ENCODE measurements around the gene GINS2.
A peak's percentile ranks its signal among the peaks of the same experiment; 100 is the strongest.

GINS2 gene

DNA sequence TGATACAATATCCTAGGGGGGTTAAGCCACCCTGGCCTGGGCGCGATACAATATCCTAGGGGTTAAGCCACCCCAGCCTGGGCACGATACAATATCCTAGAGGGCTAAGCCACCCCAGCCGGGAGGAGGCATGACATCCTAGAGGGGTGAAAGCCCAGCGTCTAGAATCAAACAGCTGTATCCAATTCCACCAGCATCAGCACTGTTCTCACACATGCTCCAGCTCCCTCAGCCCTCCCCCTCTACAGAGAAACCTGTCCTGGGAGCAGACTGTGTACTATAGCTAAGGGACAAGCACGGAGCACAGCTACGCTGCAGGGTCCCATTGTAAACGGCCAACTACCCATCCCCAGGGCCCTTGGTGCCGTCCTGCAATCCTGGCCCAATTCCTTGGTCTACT lies 6.2 kb downstream of the GINS2 start:
- TF ChIP-seq Cebpa-rat (IDR thresholded peaks at IDR 0.05), result no peak
- H3K4me1 ChIP-seq, result peaks cover 14 to 50% (median 43%) of the 10 kb centered on the region in 10 experiments; a peak in 19 of 20 replicates
- no peak overlapping the region for H3K27ac ChIP-seq
- peaks cover 0 to 82% (median 53%) of the 10 kb centered on the region in 11 experiments; a peak in 15 of 22 replicates for H4K20me1 ChIP-seq
- H3K4me3 ChIP-seq, result no peak overlapping the region
- peaks cover 16 to 91% (median 77%) of the 10 kb centered on the region in 11 experiments; a peak in 19 of 22 replicates for H3K36me3 ChIP-seq
- no peaks in the 10 kb centered on the region for H3K9me3 ChIP-seq (replicated peaks in 1 of 11)
- no peak overlapping the region for H3K4me2 ChIP-seq
- H3K9ac ChIP-seq, result no peak overlapping the region
- H3K27me3 ChIP-seq, result no peaks in the 10 kb centered on the region

DNA sequence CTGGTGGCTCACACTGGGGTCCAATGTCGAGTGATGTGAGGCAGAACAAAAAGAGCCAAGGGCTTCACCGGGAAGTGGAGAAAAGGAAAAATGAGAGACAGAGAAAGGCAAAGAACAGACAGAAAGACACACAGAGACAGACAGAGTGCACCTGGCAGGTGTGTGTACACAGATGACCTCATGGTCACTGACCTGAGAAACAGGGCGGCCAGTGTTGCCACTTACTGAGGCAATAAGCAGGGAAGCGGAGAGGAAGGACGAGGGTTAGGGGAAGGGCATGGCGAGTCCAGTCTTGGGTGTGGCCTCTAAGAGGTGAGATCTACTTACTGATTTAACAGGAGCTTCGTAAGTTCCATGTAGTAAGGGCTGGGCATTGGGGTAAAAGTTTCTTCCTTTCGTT lies 7.5 kb downstream of the GINS2 start:
- no peaks in the 10 kb centered on the region for H3K27me3 ChIP-seq
- peaks cover 24 to 95% (median 88%) of the 10 kb centered on the region in 11 experiments; a peak in 20 of 22 replicates for H3K36me3 ChIP-seq

DNA sequence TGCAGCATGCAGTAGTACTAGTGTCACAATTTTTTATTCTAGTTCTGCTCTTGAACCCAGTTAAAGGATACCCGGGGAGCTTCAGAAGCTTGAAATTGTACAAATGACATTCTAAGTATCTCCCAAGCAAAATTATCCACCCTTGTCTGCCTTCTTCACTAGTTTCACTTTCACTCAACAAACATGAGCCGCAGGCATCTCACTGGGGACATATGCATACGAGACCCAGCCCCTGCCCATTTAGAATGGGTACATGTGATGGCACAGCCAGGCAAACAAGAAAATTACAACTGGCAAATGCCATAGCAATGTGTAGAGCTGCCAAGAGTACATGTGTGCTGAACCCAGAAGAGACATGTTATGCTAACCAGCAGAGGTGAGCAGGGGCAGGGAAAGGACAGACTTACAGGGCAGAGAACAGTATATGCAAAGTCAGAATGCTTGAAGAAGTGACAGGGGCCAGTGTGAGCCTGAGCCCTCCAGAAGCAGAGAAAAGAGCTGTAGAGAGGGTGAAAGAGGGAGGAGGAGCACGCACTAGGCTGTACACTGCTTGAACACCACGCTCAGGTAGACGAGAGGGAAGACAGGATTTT lies 8.3 kb downstream of the GINS2 start:
- peak overlapping the region in 4 of 11 experiments; percentile 4 to 39 (median 18); a peak in 7 of 22 replicates for H3K27ac ChIP-seq
- H3K4me1 ChIP-seq, result peaks cover 8 to 29% (median 23%) of the 10 kb centered on the region in 10 experiments; a peak in 18 of 20 replicates
- no peaks in the 10 kb centered on the region for H3K27me3 ChIP-seq
- H3K4me2 ChIP-seq, result peak overlapping the region; percentile 3 to 62 (median 47); a peak in 19 of 22 replicates
- H4K20me1 ChIP-seq, result peaks cover 0 to 85% (median 48%) of the 10 kb centered on the region in 11 experiments; a peak in 15 of 22 replicates
- H3K9me3 ChIP-seq (replicated peaks in 1 of 11), result no peaks in the 10 kb centered on the region
- no peak overlapping the region for H3K4me3 ChIP-seq
- peak overlapping the region in 6 of 11 experiments; percentile 11 to 42 (median 34); a peak in 10 of 22 replicates for H3K9ac ChIP-seq
- peaks cover 24 to 100% (median 94%) of the 10 kb centered on the region in 11 experiments; a peak in 20 of 22 replicates for H3K36me3 ChIP-seq
- TF ChIP-seq Cebpa-rat (IDR thresholded peaks at IDR 0.05), result no peak

More for the DNA sequence above, 7.5 kb downstream of the GINS2 start:
- Histone ChIP-seq H4K20me1 (peaks cover 0 to 82% (median 49%) of the 10 kb centered on the region in 11 experiments; a peak in 15 of 22 replicates), H3K27ac (peak overlapping the region in 2 of 11 experiments; percentile 24 to 39; a peak in 2 of 22 replicates), H3K9me3 (replicated peaks in 1 of 11) (no peaks in the 10 kb centered on the region), H3K4me2 (peak overlapping the region in 3 of 11 experiments; percentile 35 to 62 (median 55); a peak in 4 of 22 replicates), H3K9ac (peak overlapping the region in 3 of 11 experiments; percentile 30 to 42 (median 37); a peak in 2 of 22 replicates), H3K4me1 (peaks cover 10 to 37% (median 31%) of the 10 kb centered on the region in 10 experiments; a peak in 18 of 20 replicates), H3K4me3 (no peak overlapping the region)
- no peak for TF ChIP-seq Cebpa-rat (IDR thresholded peaks at IDR 0.05)

DNA sequence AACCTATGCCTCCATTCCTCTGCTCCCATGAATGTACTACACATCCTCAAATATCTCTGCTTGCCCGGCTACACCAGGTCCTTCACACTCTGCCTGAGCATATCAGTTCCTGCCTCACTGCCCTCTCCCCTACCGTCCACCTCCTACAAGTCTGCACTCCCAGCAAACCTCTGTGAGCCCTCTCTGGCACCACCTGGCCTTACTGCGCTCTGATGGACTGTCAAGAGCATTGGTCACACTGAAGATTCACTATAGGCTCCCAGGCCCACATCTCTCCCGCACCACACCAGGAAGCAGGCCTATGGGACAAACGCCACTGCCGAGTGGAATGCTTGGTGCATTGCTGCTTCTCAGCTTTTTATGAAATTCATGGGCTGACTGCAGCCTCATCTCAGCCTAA lies 8.9 kb downstream of the GINS2 start:
- Histone ChIP-seq H3K27ac (peak overlapping the region in 3 of 11 experiments; percentile 4 to 39 (median 24); a peak in 5 of 22 replicates), H3K9me3 (replicated peaks in 1 of 11) (no peaks in the 10 kb centered on the region), H3K4me1 (peaks cover 8 to 25% (median 19%) of the 10 kb centered on the region in 10 experiments; a peak in 18 of 20 replicates), H3K27me3 (no peaks in the 10 kb centered on the region), H4K20me1 (peaks cover 0 to 79% (median 48%) of the 10 kb centered on the region in 11 experiments; a peak in 14 of 22 replicates), H3K36me3 (peaks cover 30 to 100% (median 94%) of the 10 kb centered on the region in 11 experiments), H3K4me2 (peak overlapping the region; percentile 3 to 62 (median 47); a peak in 18 of 22 replicates), H3K9ac (peak overlapping the region in 5 of 11 experiments; percentile 6 to 42 (median 37); a peak in 7 of 22 replicates), H3K4me3 (no peak overlapping the region)
- no peak for TF ChIP-seq Cebpa-rat (IDR thresholded peaks at IDR 0.05)

DNA sequence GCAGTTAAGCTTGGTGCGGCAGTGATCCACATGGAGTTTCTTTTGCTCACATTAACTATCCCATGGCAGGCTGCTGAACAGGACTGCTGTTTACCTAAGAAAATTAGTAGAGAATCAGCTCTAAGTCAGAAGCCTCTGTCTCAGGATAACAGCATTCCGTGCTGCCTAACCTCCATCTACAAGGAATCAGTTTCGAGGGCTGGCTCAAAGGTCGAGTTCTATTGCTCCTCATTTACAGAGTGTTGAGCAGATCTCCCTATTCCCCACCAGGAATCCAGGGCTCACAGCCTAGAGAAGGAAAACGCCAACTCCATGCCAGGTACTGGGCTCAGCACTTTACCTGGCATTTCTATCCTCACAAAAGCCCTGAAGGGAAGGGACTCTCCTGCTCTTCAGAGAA lies 9.9 kb downstream of the GINS2 start:
- H4K20me1 ChIP-seq, result peaks cover 0 to 78% (median 48%) of the 10 kb centered on the region in 11 experiments; a peak in 14 of 22 replicates
- TF ChIP-seq Cebpa-rat (IDR thresholded peaks at IDR 0.05), result no peak
- H3K36me3 ChIP-seq, result peaks cover 40 to 100% (median 95%) of the 10 kb centered on the region in 11 experiments
- H3K9ac ChIP-seq, result peak overlapping the region in 2 of 11 experiments; percentile 6 to 26; a peak in 1 of 22 replicates
- no peak overlapping the region for H3K4me2 ChIP-seq
- peaks cover 8 to 25% (median 19%) of the 10 kb centered on the region in 10 experiments; a peak in 18 of 20 replicates for H3K4me1 ChIP-seq
- H3K27me3 ChIP-seq, result no peaks in the 10 kb centered on the region
- no peaks in the 10 kb centered on the region for H3K9me3 ChIP-seq (replicated peaks in 1 of 11)
- no peak overlapping the region for H3K4me3 ChIP-seq
- H3K27ac ChIP-seq, result no peak overlapping the region

DNA sequence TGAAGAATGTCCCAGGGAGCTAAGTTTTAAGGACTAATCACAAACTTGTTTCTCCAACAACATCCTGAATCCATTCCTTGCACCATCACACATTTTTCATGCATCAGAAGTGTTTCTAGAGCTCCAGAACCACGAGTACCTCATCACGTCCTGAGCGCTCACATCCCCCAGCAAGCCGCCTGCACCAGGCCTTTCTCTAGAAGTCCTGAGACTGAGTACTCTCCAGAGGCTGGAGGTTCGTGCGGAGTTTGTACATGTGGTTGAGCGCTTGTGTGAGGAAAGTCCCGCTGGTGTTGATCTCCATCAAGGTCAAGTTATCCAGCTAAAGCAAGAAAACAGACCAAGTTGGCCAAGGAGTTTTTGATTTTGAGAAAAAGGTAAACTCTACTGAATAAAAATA lies 10.7 kb downstream of the GINS2 start:
- Histone ChIP-seq H3K9me3 (replicated peaks in 1 of 11) (no peaks in the 10 kb centered on the region), H4K20me1 (peaks cover 0 to 76% (median 40%) of the 10 kb centered on the region in 11 experiments; a peak in 14 of 22 replicates), H3K4me2 (no peak overlapping the region), H3K27me3 (no peaks in the 10 kb centered on the region), H3K9ac (0 out of 22 replicates have a peak overlapping the region, but pooled peaks of 1 of the 11 experiments have one; percentile 8), H3K4me3 (no peak overlapping the region), H3K27ac (no peak overlapping the region), H3K36me3 (peaks cover 48 to 100% (median 95%) of the 10 kb centered on the region in 11 experiments), H3K4me1 (peaks cover 8 to 24% (median 18%) of the 10 kb centered on the region in 10 experiments; a peak in 18 of 20 replicates)
- TF ChIP-seq Cebpa-rat (IDR thresholded peaks at IDR 0.05), result no peak

DNA sequence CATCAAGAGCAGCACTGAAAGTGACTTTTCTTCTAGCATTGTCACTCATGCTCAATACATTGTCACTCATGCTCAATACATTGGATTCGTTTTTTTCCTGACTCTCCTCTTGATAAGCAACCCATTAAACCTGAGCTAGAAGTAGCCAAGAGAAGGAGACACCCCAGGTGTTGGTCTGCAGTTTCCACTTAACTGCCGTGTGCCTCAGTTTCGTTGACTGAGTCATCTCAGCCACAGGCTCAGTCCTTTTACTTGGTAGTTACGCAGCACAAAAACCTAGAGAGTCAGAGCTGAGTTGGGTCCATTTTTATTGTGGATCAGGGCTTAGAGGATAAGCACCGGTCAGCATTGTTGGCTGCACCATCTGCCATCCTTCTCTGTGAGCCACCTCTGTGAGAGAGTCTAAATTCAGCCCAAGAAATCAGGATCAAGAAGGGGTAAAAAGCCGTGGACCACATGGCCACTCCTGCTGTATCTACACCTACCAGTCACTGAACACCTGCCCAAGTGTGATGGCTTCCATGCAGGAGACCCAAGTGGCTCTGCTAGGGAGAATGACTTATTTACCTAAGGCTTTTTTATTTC lies 11.3 kb downstream of the GINS2 start:
- Histone ChIP-seq H3K9ac (no peak overlapping the region), H3K4me1 (peaks cover 8 to 24% (median 18%) of the 10 kb centered on the region in 10 experiments; a peak in 18 of 20 replicates), H3K9me3 (replicated peaks in 1 of 11) (no peaks in the 10 kb centered on the region), H3K36me3 (peaks cover 53 to 100% (median 95%) of the 10 kb centered on the region in 11 experiments), H4K20me1 (peaks cover 0 to 76% (median 35%) of the 10 kb centered on the region in 11 experiments; a peak in 14 of 22 replicates), H3K27me3 (no peaks in the 10 kb centered on the region), H3K4me2 (no peak overlapping the region), H3K4me3 (no peak overlapping the region), H3K27ac (no peak overlapping the region)
- TF ChIP-seq Cebpa-rat (IDR thresholded peaks at IDR 0.05), result no peak

DNA sequence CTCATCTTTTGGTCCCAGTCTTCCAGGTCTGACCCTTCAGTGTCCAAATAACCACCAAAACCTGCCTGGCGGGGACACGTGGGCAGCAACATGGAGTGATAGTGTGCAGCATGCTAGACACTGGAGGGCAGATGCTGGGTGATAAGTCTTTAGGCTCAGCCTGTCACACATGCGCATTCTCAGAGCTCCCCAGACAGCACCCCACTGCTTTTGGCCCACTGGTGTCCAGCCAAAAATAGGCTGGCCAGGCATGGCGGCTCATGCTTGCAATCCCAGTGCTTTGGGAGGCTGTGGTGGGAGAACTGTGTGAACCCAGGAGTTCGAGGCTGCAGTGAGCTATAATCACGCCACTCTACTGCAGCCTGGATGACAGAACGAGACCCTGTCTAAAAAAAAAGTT lies 12.3 kb downstream of the GINS2 start:
- H3K9me3 ChIP-seq (replicated peaks in 1 of 11), result no peaks in the 10 kb centered on the region
- H3K9ac ChIP-seq, result peak overlapping the region in 1 of 11 experiments; percentile 21; a peak in 2 of 22 replicates
- H3K4me2 ChIP-seq, result no peak overlapping the region
- no peaks in the 10 kb centered on the region for H3K27me3 ChIP-seq
- H3K27ac ChIP-seq, result no peak overlapping the region
- peaks cover 8 to 24% (median 18%) of the 10 kb centered on the region in 10 experiments; a peak in 18 of 20 replicates for H3K4me1 ChIP-seq
- no peak overlapping the region for H3K4me3 ChIP-seq
- H4K20me1 ChIP-seq, result peaks cover 0 to 79% (median 33%) of the 10 kb centered on the region in 11 experiments; a peak in 14 of 22 replicates
- TF ChIP-seq Cebpa-rat (IDR thresholded peaks at IDR 0.05), result no peak
- H3K36me3 ChIP-seq, result peaks cover 63 to 100% (median 98%) of the 10 kb centered on the region in 11 experiments

All from BLaER1 treated with 17β-estradiol and CSF1 and Interleukin-3, amounts not matched to agents 10 nM and 100 nM (cell line).